NCI-H2107 treated with DMSO at 0.1 percent for 48 hours (cell line): ENCODE data around the gene LRRC30.
"Not testable (repeated sequence)": the region's sequence is repeated elsewhere in the genome, so short reads cannot be mapped to it uniquely, and the experiment has no call there.

Experiments
- DNase-seq: peaks from one replicate; lab custom pipeline; 2025; ENCODE audit not compliant: unreplicated experiment; lab: John Stamatoyannopoulos, UW

Gene LRRC30

DNA sequence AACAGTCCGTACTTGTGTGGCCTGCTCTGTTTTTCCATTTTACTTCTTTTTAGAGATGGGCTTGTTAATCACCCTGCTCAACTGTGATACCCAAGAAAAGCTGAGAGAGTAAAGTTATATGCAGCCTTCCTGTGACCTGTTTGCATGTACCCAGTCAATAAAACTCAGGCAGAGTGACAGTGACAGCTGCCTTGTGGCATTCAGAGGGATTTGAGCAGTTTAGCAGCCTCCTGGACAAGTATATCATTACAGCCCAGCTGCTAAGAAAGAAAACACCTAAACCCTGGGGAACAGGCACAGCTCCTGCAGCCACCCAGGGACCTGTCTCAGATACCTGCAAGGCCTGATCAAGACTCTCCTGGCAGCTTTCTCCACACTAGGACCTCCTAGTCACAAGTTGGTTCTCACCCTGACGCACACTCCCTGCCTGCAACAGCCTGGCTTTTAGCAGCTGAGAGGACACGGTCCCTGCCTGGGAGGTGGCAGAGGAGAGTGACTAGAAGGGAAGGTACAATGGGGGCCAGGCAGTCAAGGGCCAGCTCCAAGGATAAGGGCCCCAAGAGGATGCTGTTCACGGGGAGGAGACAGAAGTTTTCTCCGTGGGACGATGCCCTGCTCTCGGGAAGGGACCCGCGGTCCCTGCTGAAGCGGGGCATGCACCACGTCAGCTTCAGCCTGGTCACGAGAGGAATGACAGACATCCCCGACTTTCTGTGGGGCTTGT is at the start of gene LRRC30:
Gene LRRC30, plus strand, starts transcription at position 464 of the 724 bp plus-strand sequence. Its CDS starts 50 bp downstream, at position 514.
- no peak for DNase-seq

DNA sequence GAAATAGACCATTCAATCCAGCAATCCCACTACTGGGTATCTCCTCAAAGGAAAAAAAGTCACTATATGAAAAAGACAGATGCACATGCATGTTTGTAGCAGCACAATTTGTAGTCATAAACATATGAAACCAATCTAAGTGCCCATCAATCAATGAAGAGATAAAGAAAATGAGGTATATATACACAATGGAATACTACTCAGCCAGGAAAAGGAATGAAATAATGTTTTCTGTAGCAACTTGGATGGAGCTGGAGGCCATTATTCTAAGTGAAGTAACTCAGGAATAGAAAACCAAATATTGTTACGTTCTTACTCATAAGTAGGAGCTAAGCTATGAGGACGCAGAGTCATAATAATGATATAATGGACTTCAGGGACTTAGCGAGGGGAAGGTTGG is 45.2 kb upstream of the LRRC30 start:
- DNase-seq = no peak

DNA sequence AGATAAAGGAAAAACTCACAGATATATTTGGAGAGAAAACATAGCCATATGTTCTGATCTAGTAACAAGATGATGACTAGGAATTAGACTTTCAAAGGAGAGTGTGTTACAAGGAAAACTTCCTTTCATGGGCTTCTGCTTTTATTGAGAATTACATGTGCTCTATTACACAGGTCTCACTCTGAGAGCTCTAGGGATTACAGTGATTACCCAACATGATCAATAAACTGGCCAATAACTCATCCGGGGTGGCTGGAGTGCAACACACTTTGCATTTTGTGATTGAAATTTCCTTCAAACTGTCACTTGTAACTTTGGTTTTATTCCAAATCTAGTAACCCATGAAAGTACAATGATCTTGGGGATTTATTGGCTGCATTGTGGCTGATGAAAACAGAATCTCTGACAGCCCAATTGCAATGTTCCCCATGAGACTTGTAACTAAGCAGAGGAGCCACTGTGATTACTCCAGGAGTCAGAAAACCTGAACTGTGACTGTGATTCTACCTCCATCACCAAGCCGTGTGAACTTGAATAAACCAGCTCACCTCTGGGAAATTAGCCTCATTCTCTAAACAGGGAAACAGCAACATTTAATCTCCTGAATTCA is 40.2 kb upstream of the LRRC30 start:
- no peak for DNase-seq

DNA sequence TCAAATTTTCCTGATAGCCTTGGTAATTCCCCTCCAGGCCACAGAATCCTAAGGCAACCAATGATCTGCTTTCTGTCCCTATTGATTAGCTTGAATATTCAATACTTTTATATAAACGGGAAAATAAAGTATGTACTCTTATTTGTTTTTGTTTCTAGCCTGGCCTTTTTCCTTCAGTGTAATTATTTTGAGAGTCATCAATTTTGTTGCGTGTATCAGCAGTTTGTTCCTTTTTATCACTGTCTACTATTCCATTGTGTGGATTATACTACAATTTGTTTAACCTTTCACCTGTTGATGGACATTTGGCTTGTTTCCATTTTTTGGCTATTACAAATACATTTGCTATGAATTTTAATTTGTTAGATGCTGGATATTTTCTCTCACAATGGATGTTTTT is 39.2 kb upstream of the LRRC30 start:
- DNase-seq = no peak

DNA sequence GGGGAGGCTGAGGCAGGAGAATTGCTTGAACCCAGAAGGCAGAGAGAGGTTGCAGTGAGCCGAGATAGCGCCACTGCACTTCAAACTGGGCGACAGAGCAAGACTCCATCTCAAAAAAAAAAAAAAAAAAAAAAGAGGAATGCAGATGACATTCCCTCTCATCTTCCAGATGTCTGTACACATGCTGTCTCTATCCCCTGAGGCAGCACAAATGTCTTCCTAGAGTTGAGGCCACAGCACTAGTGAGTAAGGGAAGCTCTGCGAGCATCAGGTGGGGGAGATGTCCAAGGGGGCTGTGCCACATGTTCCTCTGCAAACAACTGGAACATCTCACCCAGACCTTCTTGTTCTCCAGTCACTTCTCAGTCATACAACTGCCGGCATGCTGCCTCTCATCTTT is 35.6 kb upstream of the LRRC30 start:
- no peak for DNase-seq

DNA sequence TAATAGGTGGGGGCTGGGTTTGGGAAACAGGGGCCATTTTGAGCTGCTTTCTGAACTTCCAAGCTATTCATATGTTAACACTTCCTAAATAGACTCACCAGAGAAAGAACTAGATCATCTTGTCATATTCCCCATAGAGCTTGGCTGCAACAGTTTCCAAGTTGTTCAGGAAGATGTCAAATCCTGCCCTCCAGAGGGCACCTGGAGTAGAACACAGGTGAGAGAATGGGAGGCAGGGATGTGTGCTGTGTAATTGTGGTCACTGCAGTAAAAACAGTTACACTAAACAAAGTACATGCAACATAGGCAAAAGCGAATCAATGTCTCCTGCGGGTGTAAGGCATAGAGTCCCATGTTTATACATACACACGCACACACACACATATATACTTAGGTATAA is 34.5 kb upstream of the LRRC30 start:
- DNase-seq = no peak

DNA sequence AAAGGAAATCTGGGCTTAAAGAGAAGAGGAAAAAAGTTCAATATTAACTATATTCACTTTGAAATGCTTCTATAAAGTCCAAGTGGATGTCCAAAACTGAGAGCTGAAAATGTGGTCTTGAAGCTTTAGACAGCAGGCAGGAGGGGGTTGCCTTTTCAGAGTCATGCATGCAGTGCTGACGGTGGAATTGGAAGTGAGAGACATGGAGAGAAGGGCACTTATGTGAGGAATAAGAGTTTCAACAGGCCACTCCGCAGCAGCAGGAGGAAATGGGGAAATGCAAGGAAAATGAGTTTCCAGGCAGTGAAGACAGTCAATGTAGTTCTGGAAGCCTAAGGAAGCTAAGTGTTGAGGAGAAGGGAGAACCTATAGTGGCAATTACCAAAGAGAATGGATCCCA is 33.0 kb upstream of the LRRC30 start:
- DNase-seq = no peak

DNA sequence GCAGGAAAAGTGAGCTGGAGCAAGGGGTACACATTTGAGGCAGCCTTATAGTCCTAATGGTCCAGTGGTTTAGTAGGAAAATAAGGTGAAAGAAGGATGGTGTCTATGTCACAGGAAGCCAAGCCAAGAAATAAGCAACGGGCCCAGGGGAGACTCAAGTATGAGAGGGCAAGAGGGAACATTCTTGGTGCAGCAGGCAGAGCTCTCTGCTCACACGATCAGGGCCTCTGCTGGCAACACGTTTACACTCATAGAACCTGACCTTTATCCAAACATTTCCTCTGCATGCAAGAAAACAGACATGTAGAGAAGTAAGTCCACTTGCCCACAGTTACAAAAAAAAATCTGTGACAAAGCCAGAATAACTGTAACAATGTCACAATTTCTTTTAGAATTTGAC is 32.6 kb upstream of the LRRC30 start:
- DNase-seq = no peak

DNA sequence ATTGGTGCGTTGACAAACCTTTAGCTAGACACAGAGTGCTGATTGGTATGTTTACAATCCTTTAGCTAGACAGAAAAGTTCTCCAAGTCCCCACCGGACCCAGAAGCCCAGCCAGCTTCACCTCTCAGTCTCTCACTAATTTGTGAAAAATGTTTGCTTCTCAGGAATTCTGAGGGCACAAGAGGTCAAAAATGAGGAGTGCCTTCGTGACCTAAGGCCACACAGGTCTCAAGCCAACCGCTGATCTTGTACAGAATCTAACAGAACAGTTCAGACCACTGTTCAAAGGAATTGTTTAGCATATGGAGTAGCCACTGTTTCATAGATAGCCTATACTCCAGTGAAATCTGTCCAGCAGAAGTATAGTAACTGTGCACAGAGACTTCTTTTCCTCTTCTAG is 29.8 kb upstream of the LRRC30 start:
- DNase-seq = no peak

DNA sequence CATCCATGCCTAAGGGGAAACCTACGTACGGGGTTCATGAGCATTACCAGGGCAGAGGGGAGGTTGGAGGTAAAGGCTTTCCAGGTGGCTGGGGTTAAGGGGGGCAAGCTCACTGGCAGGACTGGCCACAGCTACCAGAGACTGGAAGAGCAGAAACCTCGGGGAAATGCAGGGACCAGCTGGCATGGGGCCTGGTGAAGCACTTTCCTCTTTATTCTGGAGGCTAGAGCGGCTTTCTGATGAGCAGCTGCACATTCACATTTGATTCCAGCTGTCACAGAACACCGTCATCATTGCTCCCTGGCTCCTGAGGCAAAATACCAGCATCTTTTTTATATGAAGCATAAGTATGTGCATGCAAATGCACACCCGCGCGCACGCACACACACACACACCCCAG is 28.7 kb upstream of the LRRC30 start:
- DNase-seq = no peak

DNA sequence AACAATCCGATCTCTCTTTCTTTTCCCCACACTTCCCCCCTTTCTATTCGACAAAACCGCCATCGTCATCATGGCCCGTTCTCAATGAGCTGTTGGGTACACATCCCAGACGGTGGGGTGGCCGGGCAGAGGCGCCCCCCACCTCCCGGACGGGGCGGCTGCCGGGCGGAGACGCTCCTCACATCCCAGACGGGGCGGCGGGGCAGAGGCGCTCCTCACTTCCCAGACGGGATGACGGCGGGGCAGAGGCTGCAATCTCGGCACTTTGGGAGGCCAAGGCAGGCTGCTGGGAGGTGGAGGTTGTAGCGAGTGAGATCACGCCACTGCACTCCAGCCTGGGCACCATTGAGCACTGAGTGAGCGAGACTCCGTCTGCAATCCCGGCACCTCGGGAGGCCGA is 27.3 kb upstream of the LRRC30 start:
- not testable (repeated sequence) for DNase-seq

DNA sequence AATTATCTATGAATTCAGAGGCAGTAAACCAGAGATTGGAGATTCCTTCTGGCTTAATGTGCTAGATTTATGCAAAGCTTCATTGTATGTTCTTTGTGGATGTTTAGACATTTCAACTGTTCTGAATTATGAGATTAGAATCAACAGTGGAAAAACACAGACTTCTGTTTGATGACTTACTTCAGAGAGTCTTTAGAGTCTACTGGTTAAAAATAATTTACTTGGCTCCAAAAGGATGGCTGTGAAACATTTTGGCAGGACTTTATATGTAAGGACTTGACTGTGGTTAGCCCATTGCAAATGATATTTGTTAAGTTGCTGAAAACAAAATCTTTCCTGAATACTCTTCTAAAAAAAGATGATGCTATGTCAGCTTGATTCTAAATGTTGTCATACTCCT is 25.5 kb upstream of the LRRC30 start:
- DNase-seq = no peak

DNA sequence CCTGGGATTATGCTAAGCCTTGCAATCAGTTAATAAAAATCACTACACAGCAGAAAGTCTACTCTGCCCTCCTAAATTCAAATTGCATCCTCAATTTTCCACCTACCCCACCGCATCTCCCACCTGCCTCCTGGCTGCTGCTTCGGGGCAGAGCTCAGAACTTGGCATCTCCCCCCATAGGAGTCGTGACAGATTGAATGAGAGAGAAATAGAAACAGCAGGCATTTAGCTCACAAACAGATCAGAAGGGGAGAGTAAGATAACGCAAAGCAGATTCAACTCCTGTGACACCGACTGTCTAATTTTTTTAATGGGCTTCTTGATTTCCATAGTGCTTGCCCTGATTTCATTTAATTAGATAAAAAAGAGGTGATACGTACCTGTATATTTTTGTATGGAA is 24.7 kb upstream of the LRRC30 start:
- no peak for DNase-seq

DNA sequence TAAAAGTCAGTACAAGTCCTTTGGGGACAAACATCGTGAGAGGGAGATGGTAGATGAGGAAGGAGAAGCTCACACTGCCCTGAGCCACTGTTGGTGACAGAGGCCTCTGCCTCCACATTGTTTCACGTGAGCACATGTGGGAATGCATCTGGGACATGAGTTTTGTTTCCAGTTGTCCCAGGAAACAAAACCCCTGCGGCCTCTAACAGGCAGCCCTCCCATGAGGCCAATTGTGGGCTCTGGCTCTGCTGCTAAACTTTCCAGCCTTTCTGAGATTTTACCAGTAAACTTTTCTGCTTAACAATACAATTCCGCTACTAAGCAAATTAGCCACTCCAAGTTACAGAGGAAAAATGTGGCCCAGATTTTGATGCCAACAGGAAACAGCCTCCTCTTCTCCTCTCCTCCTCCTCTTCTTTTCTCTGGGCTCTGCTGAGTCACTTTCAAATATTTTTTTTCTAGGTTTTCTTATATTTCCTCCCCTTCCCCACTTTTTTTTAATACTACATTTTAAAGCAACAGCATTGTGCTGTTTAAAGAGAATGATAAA is 23.4 kb upstream of the LRRC30 start:
- DNase-seq = no peak

DNA sequence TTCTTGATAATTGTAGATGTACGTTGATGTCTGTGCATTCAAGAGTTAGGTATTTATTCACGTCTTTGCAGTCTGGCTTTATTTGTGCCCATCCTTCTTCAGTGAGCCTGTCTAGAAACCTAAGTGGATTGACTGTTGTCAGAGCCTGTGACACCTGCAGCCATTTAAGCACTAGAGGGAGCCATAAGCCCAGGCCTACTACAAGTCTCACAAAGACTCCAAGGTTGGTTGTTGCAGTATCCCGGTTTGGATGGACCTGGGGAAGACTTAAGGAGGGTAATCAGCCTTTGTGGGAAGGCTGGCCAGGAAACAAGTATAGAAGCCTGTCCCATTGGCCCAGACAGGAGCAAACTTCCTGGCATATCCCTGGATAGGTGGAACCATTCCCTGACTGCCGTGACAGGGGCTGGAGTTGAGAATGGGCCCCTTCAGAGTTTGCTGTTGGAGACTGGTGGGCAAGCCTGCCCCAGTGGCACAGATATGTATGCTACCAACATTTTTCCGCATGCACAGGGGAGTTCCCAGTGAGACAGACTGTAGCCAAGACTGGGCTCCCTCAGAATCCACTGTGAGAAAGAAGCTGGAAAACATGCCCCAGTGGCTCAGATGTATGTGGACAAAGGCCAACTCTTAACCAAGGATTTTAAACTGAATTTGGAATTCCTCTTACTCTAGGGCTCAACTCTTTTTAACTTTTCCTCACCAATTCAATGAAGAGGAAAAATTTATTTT is 9.3 kb upstream of the LRRC30 start:
- DNase-seq = peak; percentile 57

DNA sequence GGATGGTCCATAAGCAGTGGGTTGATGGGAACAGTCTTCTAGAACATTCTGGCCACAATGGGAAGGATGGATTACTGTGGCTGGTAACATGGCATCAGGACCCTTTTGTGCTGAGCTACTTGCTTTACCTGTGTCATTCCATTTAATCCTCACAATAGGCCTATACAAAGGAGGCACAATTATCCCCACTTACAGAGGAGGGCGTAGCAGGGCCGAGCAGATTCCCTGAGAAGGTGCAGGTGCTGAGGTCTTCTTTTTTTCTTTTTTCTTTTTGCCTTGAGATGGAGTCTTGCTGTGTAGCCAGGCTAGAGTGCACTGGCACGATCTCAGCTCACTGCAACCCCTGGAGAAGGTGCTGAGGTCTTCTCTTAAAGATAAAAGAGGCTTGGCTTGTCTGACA is 6.7 kb upstream of the LRRC30 start:
- no peak for DNase-seq

DNA sequence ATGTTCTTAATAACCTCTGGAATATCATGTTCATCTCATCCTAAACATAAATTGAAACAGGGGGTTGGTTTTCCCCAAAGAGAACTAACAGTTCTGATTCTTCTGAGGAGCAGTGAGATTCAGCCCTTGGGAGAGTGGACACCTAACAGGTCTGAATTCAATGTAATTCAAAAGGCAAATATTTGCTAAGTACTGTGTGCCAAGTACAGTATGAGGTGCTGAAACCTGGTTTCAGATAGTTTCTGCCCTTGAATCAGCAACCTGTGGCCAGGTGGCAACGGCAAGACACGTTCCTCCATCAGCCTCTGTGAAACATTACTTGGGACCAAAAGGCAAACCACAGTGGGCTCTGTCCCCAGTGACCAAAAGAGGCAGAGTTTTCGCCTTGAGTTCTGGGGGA is 1.3 kb downstream of the LRRC30 start:
- DNase-seq = no peak

DNA sequence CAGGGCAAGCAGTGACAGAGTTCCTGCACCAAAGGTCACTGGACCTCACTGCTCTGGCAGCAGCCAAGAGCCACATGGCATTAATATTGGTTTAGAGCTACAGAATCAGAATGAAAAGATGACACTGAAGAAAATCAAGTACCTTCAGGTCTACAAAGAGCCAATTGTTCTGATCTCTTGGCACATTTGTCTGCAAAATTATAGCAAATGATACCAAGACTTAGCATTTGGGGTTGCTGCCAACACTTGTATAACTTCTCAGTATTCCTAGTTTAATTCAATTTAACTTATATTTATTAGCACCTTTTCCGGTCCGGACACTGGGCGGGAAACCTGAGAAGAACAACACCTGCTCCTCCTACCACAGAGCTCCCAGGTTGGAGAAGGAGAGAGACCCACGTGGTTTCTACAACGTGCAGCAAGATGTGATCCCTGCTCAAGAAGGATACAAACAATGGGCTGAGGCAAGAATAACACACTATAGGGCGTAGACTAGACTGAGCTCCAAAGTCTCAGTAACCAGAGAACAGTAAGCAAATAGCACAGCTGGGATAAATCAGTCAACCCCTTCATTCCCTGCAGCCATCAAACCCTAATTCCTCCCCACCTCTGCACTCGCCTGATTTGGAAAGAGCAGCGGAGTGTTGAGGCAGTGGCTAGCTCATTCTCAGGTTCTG is 2.4 kb downstream of the LRRC30 start:
- peak; percentile 14 for DNase-seq

DNA sequence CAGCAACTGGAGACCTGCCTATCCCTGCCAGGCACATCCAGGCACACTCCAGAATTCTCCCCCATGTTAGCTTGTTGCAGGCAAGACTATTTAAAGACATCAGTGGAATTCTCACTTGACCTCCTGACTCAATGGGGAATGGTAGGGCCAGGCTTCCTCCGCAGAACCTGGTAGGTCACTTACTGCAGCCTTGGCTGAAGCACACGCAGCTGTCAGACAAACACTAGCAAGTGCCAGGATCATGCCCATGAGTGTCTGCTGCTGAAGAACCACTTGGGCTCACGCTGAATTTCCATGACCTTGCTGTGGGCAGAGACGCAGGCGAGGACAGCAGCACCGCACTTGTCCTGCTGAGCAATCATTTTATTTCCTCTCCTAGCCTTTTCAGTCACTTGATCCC is 3.2 kb downstream of the LRRC30 start:
- no peak for DNase-seq

DNA sequence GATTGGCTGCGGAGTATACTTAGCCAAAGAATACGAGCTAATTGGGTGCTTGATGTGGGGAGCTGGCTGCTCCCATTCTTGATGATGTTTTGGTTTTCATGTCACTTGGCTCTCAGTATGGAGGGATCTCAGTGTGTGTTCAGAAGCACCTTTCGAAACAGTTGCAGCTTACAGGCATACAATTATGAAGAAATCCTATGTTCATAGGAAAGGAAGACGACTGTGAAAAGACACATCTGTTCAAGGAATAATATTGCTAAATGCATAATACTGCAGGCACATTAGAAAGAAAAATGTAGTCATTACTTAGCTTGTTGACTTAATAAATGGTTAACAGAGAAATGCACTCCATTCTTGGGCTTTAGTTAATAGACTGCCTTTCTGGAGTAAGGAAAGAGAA is 4.1 kb downstream of the LRRC30 start:
- no peak for DNase-seq

DNA sequence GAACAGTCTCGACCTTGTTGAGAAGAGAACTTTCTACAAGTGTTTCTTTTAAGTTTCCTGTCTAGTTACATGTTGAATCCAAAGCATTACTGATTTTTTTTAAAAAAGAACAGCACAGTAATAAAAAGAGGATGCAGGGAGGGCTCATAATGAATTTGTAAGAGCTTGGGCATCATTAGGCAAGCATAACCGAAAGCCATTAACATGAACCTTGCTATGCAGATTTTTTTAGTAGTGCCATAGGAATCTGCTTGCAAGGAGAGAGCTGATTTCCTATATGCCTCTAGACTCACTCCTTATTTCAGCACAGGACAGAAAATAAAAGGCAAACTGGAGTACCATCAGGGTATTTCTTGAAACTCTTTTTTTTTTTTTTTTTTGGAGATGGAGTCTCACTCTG is 5.2 kb downstream of the LRRC30 start:
- DNase-seq = no peak

DNA sequence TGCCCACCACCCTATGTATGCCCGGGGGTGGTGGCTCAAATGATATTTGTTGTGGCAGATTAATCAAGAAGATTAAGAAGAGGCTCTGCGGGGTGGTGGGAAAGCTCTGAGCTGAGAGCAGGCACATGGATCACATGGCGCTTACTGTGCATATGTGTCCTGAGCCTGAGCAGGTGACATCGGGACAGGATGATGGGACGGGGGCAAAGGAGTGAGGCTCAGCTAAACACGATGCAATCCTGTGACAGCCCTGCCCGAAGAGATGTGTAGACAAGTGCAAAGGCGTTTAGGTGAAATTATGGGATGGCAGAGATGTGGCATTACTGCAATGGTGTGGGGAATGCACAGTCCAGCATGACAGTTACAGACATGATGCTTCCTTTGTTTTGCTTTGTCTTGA is 6.0 kb downstream of the LRRC30 start:
- DNase-seq = no peak
